Activated CD4-positive, CD25-positive, alpha-beta regulatory T cell (primary cell): ENCODE measurements around the gene GANC.

ENCODE experiments used
- DNase-seq, 4 experiments: peaks; one replicate each; lab custom pipeline; 2025; lab: John Stamatoyannopoulos, UW

Gene GANC

DNA sequence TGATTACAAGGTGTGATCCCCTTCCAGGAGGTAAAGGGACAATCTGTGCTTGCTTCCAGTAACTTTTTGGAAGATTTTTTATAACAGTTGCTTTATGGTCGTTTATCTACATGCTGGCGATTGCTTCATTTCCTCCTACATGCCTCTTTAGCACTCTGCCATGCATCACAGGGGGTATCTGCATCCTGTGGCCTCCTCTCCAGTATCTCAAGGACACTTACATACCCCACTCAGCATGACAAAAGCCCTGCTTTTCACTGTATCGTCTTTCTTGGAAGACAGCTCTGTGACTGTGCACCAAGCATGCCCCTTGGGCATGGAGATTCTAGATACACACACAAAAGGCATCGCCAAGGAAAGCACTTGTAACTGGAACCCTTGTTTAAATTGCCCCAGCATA lies 111.6 kb downstream of the GANC start:
- DNase-seq = no peak

DNA sequence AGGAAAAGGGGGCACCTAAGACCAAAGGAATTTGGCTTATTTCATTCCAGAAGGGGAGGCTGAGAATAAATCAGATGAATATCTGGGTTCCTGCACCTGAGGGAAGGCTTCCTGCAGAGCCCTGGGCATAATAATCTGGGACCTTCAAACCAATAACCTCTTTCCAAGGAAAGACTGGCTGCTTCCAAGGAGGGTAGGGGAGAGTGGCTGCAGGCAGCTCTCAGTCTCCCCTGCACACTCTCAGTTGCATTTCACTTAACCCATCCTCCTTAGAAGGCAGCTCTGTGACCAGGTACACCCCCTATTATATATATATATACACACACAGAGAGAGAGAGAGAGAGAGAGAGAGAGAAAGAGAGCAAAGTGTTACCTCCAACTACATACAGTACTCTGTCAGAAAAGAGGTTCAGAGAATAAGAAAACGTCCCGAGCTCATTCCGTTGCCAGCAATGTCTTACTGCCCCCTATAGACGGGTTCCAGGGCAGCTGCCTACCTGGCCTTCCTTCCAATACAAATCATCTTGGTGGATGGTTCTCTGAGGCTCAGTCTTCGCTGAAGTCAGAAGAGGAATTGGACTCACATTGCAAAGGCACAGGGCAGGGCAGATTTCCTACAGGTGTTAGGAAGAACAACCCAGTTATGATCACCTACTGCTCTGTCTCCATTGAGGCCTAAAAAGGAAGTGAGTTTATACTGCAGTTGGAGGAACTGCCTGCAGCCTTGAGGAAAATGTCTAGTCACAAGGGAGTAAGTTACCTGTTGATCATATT lies 112.4 kb downstream of the GANC start:
- DNase-seq = no peak

DNA sequence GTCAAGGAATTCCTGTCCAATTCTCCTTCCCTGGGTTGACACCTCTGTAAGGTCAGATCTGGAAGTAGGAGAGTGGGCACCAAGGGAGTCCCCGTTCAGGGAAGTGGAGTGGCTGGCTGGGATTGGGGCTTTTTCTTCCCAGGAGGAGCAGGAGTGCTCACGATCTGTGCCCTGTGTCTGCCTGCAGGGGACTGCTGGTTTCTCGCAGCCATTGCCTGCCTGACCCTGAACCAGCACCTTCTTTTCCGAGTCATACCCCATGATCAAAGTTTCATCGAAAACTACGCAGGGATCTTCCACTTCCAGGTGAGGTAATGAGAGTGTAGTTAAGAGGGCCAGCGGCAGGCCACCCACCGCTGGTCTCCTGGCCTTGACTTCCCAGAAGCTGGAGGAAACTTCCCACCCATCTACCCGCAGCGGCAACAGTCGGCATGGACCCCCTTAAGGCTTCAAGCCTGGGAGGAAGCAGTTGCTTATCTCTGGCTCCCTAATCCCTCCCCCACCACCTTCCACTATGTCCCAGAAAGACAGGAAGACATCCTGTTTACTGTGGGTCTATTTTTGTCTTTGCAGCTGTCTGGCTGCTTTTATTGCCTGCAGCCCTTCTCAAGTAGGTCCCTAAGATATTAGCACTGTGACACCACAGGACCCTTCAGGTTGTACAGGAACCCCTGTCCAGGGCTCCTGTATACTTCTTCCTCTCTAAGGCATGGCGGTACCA lies 113.1 kb downstream of the GANC start:
- no peak for DNase-seq

DNA sequence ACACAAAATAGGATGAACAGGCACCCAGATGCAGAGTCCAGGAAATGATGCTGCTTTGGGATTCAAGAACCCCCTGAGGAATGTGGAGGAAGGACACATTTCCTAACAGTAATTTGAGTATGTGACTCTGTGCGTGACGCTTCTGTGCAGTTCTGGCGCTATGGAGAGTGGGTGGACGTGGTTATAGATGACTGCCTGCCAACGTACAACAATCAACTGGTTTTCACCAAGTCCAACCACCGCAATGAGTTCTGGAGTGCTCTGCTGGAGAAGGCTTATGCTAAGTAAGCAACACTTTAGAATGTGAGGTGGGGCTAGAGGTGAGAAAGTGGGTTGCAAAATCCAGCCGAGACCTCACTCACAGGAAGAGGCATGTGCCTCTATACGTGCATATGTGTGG lies 114.6 kb downstream of the GANC start:
- DNase-seq = no peak

DNA sequence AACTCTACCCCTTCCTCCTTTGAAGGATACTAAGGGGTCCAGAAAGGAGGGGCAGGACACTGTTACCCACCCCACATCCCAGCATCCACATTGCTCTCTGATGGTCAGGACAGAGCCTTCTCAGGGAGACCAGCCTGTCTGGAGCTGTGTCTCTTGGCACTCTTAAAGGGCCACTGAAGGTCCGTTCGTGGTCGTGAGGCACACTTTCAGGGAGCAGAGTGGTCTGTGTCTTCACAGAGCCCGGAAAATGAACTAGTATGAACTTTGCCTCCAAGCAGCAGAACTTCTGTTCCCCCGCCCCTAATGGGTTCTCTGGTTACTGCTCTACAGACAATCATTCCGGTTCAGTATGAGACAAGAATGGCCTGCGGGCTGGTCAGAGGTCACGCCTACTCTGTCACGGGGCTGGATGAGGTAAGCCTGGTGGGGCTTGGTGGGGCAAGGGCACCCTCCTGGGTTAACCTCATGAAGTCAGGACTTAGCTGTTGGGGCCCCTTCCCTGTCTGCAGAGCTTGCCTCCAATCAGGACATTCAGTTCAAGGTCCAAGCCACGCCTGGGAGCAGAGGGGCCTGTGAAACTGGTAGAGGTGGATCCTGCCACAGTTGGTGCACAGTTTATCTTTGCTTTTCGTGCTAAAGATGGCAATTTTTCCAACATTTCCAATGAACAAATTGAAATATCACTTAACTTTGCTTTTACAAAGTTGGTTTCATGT lies 119.5 kb downstream of the GANC start:
- no peak for DNase-seq

DNA sequence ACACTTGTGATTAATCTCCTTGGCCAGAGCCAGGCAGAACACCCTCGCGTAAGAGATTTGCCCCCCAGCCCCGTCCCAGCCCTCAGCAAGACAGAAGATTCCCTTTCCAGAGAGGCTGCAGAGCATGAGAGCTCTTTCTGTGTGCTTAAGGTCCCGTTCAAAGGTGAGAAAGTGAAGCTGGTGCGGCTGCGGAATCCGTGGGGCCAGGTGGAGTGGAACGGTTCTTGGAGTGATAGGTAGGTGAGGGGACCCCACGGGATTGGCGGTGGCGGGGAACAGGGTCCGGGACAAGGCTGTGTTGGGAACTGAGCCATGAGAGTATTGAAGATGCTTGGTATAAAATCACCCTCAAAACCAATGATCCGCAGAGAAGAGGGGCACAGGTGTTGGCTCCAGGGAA lies 121.1 kb downstream of the GANC start:
- no peak for DNase-seq

DNA sequence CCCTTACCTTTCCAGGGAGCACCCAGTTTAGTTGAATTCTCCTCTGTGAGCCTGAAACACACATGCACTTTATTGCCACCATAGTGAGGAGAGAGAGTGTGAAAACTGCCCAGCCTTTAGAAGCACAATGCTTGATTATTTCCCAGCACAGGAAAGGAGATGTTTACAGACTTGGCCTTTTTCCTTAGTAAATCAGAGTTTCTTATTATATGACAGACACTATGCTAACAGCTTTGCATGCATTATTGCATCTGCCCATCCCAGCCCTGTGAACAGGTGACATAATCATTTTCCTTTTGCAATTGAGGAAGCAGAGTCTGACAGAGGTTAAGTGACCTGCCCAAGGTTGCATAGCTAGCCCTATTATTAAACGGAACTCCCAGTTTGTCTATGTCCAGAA lies 122.8 kb downstream of the GANC start:
- DNase-seq = no peak

DNA sequence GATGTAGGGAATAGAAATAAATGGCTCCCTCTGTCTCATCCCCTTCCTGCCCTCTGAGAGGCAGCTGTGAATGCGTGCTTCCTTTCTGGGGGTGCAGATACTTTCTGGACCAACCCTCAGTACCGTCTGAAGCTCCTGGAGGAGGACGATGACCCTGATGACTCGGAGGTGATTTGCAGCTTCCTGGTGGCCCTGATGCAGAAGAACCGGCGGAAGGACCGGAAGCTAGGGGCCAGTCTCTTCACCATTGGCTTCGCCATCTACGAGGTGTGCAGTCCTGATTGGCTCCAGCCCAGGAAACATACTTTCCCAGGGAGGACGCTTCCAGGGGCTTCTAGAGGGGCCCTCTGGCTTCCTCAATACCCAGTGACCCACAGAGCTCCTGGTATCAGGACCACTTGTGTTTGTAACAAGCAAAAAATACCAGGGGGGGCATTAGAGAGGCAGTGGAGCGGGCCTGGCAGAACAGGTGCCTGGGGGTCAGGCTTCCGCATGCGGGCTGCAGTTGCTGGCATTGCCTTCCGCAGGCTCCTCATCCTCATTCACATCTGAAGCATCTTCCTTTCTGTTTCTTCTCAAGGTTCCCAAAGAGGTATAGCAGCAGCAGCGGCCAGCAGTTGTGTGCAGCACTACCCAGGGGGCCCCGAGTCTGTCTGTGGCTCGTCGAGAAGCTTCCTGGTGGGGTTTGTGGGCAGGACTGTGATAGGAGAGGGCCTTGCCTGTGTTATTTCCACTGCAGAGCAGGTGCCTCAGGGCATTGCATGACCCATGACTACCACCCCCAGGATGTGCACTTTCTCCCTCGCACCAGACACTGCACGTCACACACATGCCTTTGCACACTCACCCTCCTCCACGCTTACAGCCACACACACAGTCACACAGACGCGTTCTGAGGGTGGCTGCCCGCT lies 128.8 kb downstream of the GANC start:
- DNase-seq = no peak

DNA sequence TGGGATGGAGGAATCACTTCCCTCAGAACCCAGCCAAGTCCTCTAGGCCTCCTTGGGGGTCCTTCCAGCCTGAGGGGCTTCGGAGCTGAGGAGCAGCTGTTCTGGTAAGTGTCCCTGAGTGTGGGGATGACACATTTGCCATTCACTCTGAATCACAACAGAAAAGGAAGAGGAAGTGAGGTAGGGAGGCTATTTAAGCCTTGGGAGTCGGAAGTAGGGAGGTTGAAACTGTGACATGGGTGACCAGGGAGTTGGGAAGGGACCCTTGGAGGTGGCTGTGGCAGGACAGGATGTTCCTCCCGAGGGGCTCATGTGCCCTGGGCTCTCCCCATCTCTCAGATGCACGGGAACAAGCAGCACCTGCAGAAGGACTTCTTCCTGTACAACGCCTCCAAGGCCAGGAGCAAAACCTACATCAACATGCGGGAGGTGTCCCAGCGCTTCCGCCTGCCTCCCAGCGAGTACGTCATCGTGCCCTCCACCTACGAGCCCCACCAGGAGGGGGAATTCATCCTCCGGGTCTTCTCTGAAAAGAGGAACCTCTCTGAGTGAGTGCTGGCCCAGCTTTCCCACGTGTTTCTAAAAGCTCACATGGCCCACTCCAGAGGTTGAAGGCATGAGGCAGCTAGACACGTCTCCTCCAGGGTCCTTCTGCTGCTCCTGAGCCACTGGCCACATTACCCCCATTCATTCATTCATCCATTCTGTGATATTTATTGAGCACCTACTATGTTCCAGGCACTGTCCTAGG lies 129.6 kb downstream of the GANC start:
- no peak for DNase-seq

DNA sequence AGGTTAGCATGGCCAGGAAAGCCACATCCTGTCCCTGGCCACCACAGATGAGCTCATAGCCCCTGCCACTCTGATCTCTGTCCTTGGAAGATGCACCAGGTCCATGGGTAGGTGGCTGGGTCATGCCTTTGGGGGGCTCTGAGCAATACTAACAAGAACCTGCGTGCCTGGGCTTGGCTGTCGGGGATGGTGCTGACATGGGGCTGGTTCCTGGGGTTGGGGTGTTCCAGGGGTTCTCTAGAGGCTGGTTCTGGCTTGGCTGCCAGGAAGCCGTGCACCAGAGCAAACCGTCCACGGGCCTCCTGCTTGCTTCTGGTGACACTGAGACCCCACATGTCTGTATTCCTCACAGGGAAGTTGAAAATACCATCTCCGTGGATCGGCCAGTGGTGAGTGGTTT lies 130.4 kb downstream of the GANC start:
- no peak for DNase-seq

DNA sequence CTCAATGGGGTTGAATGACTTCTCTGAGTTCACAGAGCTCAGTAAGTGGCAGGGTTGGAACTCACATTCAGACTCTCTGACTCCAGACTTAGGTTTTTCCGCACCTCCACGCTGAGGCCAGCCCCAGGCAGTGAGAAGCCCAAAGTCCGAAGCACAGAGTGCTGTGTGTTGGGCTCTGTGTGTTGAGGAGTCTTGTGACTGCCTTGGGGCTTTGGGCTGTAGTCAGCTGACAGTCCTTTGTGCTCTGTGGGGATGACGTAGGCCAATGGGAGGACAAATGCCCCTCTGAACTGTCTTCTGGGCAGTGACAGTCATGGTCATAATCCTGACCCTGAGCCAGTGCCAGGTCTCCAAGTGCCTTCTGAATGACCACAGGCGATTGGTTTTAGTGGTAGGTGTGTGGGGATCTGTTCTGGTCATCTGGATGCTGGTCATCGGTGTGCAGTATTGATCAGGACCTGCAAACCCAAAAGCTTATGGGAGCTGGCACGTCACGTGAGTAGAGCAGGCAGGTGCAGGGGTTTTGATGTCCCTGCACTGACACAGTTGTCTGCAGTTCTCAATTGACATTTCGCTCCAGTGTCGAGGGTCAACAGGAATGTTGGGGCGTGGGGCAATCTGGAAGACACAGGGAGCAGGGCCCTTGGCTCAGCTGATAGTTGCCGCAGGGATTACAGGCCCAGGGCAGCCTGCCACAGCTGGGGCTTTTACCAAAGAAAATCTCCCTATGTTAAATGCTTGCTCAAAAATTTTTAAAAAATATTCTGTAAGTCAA lies 131.6 kb downstream of the GANC start:
- DNase-seq = no peak

DNA sequence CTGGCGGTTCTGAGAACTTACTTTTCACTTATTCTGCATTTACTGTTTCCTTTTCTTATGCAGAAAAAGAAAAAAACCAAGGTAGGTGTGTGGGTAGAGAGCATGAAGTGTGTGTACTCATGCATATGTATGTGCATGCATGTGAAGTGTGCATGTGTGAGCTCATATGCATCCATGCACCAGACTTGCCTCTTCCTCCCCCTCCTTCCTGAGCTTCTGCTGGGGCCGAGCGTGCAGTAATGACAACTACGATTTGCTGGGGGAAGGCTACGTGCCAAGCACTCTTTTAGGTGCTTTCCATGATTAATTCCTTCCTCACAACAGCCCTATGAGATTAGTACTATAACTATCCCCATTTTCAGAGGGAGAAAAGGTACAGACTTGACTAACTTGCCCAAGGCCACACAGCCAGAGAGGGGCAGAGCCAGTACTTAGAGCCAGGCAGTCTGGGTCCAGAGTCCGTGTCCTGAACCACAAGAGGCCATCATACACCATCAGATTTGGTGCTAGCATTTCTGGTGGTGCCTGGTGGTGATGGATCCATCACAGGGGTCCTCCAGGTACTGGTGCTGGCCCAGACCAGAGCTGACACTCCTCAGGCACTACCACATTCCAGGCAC lies 133.0 kb downstream of the GANC start:
- DNase-seq = no peak
